ENCODE data around the gene TGM4.

The TGM4 gene

DNA sequence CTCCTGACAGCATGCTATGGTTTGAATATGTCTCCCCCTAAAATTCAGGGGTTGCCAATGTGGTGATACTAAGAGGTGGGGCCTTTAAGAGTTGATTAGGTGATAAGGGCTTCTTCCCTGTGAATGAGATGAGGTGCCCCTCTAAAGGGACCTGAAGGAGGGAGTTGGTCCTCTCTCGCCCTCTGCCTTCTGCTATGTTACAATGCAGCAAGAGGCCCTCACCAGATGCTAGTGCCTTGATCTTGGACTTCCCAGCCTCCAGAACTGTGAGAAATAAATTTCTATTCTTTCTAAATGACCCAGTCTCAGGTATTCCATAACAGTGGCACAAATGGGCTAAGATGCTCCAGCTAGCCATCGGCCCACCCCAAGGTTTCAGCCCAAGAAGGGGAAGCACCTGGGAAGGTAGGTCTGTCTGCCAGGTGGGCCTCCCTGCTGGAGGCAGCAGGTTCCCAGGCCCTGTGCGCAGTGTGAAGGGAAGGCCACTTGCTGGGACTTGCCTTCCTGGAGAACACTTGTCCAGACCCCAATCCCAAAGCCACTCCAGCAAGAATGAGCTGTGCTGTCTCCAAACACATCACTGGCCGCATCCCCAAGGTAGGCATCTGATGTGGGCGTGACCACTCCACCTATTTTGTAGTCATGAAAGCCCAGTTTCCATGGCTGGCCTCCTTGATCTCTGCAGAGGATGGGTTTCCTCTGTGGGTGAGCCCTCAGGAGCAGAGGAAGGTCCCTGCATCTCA, 9.0 kb downstream of the TGM4 start:
- no peak for ATAC-seq
- TF ChIP-seq, protein P1, sequence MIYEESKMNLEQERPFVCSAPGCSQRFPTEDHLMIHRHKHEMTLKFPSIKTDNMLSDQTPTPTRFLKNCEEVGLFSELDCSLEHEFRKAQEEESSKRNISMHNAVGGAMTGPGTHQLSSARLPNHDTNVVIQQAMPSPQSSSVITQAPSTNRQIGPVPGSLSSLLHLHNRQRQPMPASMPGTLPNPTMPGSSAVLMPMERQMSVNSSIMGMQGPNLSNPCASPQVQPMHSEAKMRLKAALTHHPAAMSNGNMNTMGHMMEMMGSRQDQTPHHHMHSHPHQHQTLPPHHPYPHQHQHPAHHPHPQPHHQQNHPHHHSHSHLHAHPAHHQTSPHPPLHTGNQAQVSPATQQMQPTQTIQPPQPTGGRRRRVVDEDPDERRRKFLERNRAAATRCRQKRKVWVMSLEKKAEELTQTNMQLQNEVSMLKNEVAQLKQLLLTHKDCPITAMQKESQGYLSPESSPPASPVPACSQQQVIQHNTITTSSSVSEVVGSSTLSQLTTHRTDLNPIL (CRISPR knock-in tag; IDR thresholded peaks at IDR 0.05; ENCODE audit: low read depth) = no peak
- TF ChIP-seq, protein P2, sequence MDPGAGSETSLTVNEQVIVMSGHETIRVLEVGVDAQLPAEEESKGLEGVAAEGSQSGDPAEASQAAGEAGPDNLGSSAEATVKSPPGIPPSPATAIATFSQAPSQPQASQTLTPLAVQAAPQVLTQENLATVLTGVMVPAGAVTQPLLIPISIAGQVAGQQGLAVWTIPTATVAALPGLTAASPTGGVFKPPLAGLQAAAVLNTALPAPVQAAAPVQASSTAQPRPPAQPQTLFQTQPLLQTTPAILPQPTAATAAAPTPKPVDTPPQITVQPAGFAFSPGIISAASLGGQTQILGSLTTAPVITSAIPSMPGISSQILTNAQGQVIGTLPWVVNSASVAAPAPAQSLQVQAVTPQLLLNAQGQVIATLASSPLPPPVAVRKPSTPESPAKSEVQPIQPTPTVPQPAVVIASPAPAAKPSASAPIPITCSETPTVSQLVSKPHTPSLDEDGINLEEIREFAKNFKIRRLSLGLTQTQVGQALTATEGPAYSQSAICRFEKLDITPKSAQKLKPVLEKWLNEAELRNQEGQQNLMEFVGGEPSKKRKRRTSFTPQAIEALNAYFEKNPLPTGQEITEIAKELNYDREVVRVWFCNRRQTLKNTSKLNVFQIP (CRISPR knock-in tag; IDR thresholded peaks at IDR 0.05; ENCODE audit: borderline replicate concordance, low read depth) = no peak
- TF ChIP-seq OSR1 (CRISPR knock-in tag; IDR thresholded peaks at IDR 0.05) (no peak), ZNF8 (CRISPR knock-in tag; IDR thresholded peaks at IDR 0.05) (no peak), ZNF70 (CRISPR knock-in tag; IDR thresholded peaks at IDR 0.05) (no peak), SNAI2 (CRISPR knock-in tag; IDR thresholded peaks at IDR 0.05) (no peak), GLIS3 (CRISPR knock-in tag; IDR thresholded peaks at IDR 0.05) (no peak), ZFP30 (CRISPR knock-in tag; IDR thresholded peaks at IDR 0.05) (no peak), TCF4 (CRISPR knock-in tag; IDR thresholded peaks at IDR 0.05; ENCODE audit: borderline replicate concordance) (no peak), CSDC2 (CRISPR knock-in tag; IDR thresholded peaks at IDR 0.05) (no peak), ZFP3 (CRISPR knock-in tag; IDR thresholded peaks at IDR 0.05) (no peak), ZNF565 (CRISPR knock-in tag; conservative IDR thresholded peaks at IDR 0.05; ENCODE audit: low read depth) (no peak), BACH2 (CRISPR knock-in tag; IDR thresholded peaks at IDR 0.05; ENCODE audit: borderline replicate concordance) (no peak), RARB (CRISPR knock-in tag; IDR thresholded peaks at IDR 0.05) (no peak), TOX (CRISPR knock-in tag; IDR thresholded peaks at IDR 0.05; ENCODE audit: borderline replicate concordance) (no peak), ESRRG (CRISPR knock-in tag; IDR thresholded peaks at IDR 0.05) (no peak)
- TF ChIP-seq, protein P3, sequence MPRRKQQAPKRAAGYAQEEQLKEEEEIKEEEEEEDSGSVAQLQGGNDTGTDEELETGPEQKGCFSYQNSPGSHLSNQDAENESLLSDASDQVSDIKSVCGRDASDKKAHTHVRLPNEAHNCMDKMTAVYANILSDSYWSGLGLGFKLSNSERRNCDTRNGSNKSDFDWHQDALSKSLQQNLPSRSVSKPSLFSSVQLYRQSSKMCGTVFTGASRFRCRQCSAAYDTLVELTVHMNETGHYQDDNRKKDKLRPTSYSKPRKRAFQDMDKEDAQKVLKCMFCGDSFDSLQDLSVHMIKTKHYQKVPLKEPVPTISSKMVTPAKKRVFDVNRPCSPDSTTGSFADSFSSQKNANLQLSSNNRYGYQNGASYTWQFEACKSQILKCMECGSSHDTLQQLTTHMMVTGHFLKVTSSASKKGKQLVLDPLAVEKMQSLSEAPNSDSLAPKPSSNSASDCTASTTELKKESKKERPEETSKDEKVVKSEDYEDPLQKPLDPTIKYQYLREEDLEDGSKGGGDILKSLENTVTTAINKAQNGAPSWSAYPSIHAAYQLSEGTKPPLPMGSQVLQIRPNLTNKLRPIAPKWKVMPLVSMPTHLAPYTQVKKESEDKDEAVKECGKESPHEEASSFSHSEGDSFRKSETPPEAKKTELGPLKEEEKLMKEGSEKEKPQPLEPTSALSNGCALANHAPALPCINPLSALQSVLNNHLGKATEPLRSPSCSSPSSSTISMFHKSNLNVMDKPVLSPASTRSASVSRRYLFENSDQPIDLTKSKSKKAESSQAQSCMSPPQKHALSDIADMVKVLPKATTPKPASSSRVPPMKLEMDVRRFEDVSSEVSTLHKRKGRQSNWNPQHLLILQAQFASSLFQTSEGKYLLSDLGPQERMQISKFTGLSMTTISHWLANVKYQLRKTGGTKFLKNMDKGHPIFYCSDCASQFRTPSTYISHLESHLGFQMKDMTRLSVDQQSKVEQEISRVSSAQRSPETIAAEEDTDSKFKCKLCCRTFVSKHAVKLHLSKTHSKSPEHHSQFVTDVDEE (CRISPR knock-in tag; IDR thresholded peaks at IDR 0.05) = no peak

DNA sequence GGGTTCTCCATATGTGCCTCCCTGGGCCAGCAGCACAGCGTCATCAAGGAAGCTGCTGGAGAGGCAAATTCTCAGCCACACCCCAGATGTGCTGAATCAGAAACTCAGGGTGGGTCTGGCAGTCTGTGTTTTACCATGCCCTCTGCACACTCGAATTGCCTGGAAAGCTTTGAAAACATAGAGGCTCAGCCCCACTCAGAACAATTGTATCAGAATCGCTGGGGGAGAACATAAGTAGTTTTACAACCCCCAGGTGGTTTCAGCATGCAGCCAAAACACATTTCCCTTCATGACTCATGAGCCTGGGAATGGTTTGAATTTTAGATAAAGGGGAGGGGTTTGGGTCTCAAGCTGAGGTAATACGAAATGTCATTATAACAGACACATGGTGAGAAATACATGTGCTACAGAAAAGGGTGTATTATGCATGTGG, 9.6 kb downstream of the TGM4 start:
- peak; percentile 72 for ATAC-seq
- TF ChIP-seq ZFP3 (CRISPR knock-in tag; IDR thresholded peaks at IDR 0.05) = no peak
- TF ChIP-seq TOX (CRISPR knock-in tag; IDR thresholded peaks at IDR 0.05; ENCODE audit: borderline replicate concordance) = no peak
- TF ChIP-seq ZNF8 (CRISPR knock-in tag; IDR thresholded peaks at IDR 0.05) = no peak
- TF ChIP-seq, protein P4, sequence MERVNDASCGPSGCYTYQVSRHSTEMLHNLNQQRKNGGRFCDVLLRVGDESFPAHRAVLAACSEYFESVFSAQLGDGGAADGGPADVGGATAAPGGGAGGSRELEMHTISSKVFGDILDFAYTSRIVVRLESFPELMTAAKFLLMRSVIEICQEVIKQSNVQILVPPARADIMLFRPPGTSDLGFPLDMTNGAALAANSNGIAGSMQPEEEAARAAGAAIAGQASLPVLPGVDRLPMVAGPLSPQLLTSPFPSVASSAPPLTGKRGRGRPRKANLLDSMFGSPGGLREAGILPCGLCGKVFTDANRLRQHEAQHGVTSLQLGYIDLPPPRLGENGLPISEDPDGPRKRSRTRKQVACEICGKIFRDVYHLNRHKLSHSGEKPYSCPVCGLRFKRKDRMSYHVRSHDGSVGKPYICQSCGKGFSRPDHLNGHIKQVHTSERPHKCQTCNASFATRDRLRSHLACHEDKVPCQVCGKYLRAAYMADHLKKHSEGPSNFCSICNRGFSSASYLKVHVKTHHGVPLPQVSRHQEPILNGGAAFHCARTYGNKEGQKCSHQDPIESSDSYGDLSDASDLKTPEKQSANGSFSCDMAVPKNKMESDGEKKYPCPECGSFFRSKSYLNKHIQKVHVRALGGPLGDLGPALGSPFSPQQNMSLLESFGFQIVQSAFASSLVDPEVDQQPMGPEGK (CRISPR knock-in tag; IDR thresholded peaks at IDR 0.05; ENCODE audit: borderline replicate concordance) = peak; percentile 98; the same call in 1 of the 2 replicates
- TF ChIP-seq ISL1 (CRISPR knock-in tag; IDR thresholded peaks at IDR 0.05) = peak; percentile 59

DNA sequence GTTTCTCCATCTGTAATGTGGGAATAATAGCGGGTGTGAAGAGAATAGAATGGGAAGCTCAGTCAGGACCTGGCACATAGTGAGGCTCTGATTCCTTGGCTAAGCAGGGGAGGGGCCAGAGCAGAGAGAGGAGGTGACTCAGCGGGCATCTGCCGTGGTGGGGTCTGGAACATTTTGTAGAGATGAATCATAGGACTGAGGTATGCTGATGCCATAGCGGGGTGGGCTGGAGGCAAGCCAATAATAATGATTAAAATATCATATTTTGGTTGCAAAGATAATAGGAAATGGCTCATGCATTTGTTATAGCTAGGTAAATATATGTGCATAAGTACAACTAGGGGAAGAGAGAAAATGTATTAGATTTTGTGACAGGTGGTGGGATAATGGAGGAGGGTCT, 11.2 kb downstream of the TGM4 start:
- ATAC-seq = peak; percentile 92
- TF ChIP-seq GLIS3 (CRISPR knock-in tag; IDR thresholded peaks at IDR 0.05) (no peak), TOX (CRISPR knock-in tag; IDR thresholded peaks at IDR 0.05; ENCODE audit: borderline replicate concordance) (no peak), ZNF8 (CRISPR knock-in tag; IDR thresholded peaks at IDR 0.05) (no peak), TCF4 (CRISPR knock-in tag; IDR thresholded peaks at IDR 0.05; ENCODE audit: borderline replicate concordance) (no peak), ESRRG (CRISPR knock-in tag; IDR thresholded peaks at IDR 0.05) (no peak), SNAI2 (CRISPR knock-in tag; IDR thresholded peaks at IDR 0.05) (0 out of 2 replicates have a peak, but pooled peaks have one; percentile 41), ZNF70 (CRISPR knock-in tag; IDR thresholded peaks at IDR 0.05) (no peak), ZFP3 (CRISPR knock-in tag; IDR thresholded peaks at IDR 0.05) (no peak), RARB (CRISPR knock-in tag; IDR thresholded peaks at IDR 0.05) (no peak), BACH2 (CRISPR knock-in tag; IDR thresholded peaks at IDR 0.05; ENCODE audit: borderline replicate concordance) (no peak), ZC3H10 (CRISPR knock-in tag; IDR thresholded peaks at IDR 0.05) (no peak), OSR1 (CRISPR knock-in tag; IDR thresholded peaks at IDR 0.05) (no peak), ZNF565 (CRISPR knock-in tag; conservative IDR thresholded peaks at IDR 0.05; ENCODE audit: low read depth) (no peak), ZFP30 (CRISPR knock-in tag; IDR thresholded peaks at IDR 0.05) (no peak)
- TF ChIP-seq, protein P4 (CRISPR knock-in tag; IDR thresholded peaks at IDR 0.05; ENCODE audit: borderline replicate concordance) = peak; percentile 36; the same call in 1 of the 2 replicates
- TF ChIP-seq, protein P3 (CRISPR knock-in tag; IDR thresholded peaks at IDR 0.05) = no peak
- TF ChIP-seq, protein P2 (CRISPR knock-in tag; IDR thresholded peaks at IDR 0.05; ENCODE audit: borderline replicate concordance, low read depth) = no peak

All from SK-N-SH treated with all-trans-retinoic acid at 6 μM for 48 hours (cell line).